ENCODE data around the gene DAGLB. TPM values are rescaled to one million over a fixed set of nuclear protein-coding genes. Genes with fewer than 3 reads are reported as not detected.

The DAGLB gene
- total and polyA plus RNA-seq, 2 of the 8 experiments (the other 6 are each of a cell fraction or from before 2014, with no cell fraction given) = 27.0 to 39.6 TPM

DNA sequence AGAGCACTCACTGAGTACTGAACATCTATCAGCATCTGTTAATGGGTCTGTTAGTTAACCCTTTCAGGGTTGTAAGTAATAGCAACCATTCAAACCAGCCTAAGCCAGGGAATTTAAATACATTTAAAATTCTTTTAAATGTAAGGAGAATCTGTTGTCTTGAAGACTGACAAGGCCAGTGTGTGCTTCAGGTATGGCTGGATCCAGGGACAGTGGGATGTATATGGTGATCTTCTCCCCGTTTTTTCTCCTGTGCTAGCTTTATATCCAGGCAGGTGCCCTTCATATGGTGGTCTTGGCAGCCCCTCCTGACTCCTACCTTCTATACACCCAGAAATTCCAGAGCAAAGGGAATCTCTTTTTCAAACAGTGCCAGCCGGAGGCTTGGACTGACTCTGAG lies 46.6 kb upstream of the DAGLB start:
- no peak overlapping the region for H3K23ac ChIP-seq (ENCODE audit: insufficient read length)
- ChIA-PET POLR2A (ENCODE audit: partially characterized antibody) (no interaction called here), CTCF (ENCODE audit: partially characterized antibody) (no interaction called here)
- H3K9me3 ChIP-seq (ENCODE audit: insufficient read depth in 2 of 2, low read depth in 1 of 2, low read length in 1 of 2) = peaks cover 0 to 5% of the 10 kb centered on the region in 2 experiments; a peak in 2 of 4 replicates
- H4K91ac ChIP-seq (replicated peaks; ENCODE audit: insufficient read length, low read length) = no peak overlapping the region
- H2BK15ac ChIP-seq (ENCODE audit: low read length) = no peak overlapping the region
- H4K8ac ChIP-seq (ENCODE audit: extremely low read depth, insufficient read depth, low read length) = no peak overlapping the region
- no peak overlapping the region for H3K4me2 ChIP-seq (ENCODE audit: insufficient read depth in 1 of 2, low read depth in 2 of 2, low read length in 2 of 2)
- H2BK5ac ChIP-seq (ENCODE audit: low read depth, low read length) = no peak overlapping the region
- no peaks in the 10 kb centered on the region for H3K79me2 ChIP-seq (ENCODE audit: control insufficient read depth in 1 of 2, insufficient read depth in 2 of 2, low read length in 2 of 2)
- H3K79me1 ChIP-seq (ENCODE audit: low read depth, low read length) = no peaks in the 10 kb centered on the region
- no peak overlapping the region for H2BK120ac ChIP-seq (replicated peaks; ENCODE audit: low read depth, low read length)
- no peak overlapping the region for H4K5ac ChIP-seq (ENCODE audit: insufficient read length, low read depth, low read length)
- H2BK20ac ChIP-seq (ENCODE audit: low read length) = no peak overlapping the region
- H3K23me2 ChIP-seq (ENCODE audit: low read depth, low read length) = no peaks in the 10 kb centered on the region
- H3K36me3 ChIP-seq (ENCODE audit: control insufficient read depth in 2 of 4, insufficient read depth in 4 of 4, low read length in 3 of 4) = no peaks in the 10 kb centered on the region; a peak in 1 of 8 replicates
- H4K20me1 ChIP-seq (replicated peaks in 1 of 2; ENCODE audit: control insufficient read depth in 1 of 2, insufficient read depth in 2 of 2, low read length in 2 of 2) = no peaks in the 10 kb centered on the region
- DNase-seq (ENCODE audit: low read depth in 1 of 2, low spot score in 2 of 2) (no peak), FAIRE-seq (no peak)
- no peak overlapping the region for H3K27ac ChIP-seq (ENCODE audit: low read depth, low read length)
- no peak overlapping the region for H2AK5ac ChIP-seq (ENCODE audit: low read depth, low read length)
- H3K4me1 ChIP-seq (replicated peaks in 1 of 4; ENCODE audit: control insufficient read depth in 3 of 4, insufficient read depth in 4 of 4, low read length in 3 of 4) = no peaks in the 10 kb centered on the region
- no peak overlapping the region for H3K9ac ChIP-seq (replicated peaks in 1 of 4; ENCODE audit: extremely low read depth in 1 of 4, low read depth in 3 of 4, low read length in 3 of 4)
- no peak overlapping the region for H3K4me3 ChIP-seq (ENCODE audit: extremely low read depth in 1 of 4, insufficient read depth in 2 of 4, low read depth in 3 of 4, low read length in 4 of 4)
- no peak overlapping the region for H2BK12ac ChIP-seq (ENCODE audit: low read depth, low read length)
- no peak overlapping the region for H3K56ac ChIP-seq (replicated peaks; ENCODE audit: insufficient read length, low read depth, low read length)
- WGBS, 2 experiments (ENCODE audit: extremely low coverage in 1 of 2, insufficient coverage in 1 of 2, insufficient read length in 1 of 2, insufficient replicate concordance in 2 of 2, low coverage in 1 of 2, low lambda C conversion rate in 2 of 2, missing lambda C conversion rate in 1 of 2) = 86% methylated on average over 2 of the region's 2 CpGs; no CpG with 5 or more reads in 1 of the 2 experiments
- H2AFZ ChIP-seq (ENCODE audit: low read length) = no peak overlapping the region
- no peak overlapping the region for H3K14ac ChIP-seq (ENCODE audit: insufficient read length)
- H3K4ac ChIP-seq (replicated peaks; ENCODE audit: insufficient read length, low read depth, low read length) = no peak overlapping the region
- no peaks in the 10 kb centered on the region for H3K27me3 ChIP-seq (replicated peaks in 1 of 4; ENCODE audit: control insufficient read depth in 3 of 4, extremely low read depth in 1 of 4, insufficient read depth in 3 of 4, low read length in 3 of 4)
- H3K18ac ChIP-seq (ENCODE audit: extremely low read depth, low read length) = no peak overlapping the region
- TF ChIP-seq CBX8 (IDR thresholded peaks at IDR 0.05; ENCODE audit: borderline replicate concordance, low read depth, low read length) = no peak
